SU-DHL-6 (cell line): Measurements from ENCODE around the gene TCF12.

Source experiments
- H2AFZ ChIP-seq: fragments of 200-600 bp; sonication (generic); 2 replicates; pipeline ENCODE4 v1.6.1; 2014; ENCODE audit warnings: low read depth, mild to moderate bottlenecking, moderate library complexity, mixed read lengths, antibody characterized with exemption, low read length; ENCODE audit not compliant: severe bottlenecking
- H3F3A ChIP-seq: fragments of 200-600 bp; shearing (Covaris generic); 2 replicates; pipeline ENCODE4 v1.6.0; 2016; ENCODE audit warnings: antibody characterized with exemption, mild to moderate bottlenecking; ENCODE audit not compliant: insufficient read depth
- H3K27ac ChIP-seq: fragments of 200-600 bp; sonication (generic); 2 replicates; pipeline ENCODE4 v1.5.1; 2016; ENCODE audit warnings: low read depth, mild to moderate bottlenecking, low read length, moderate library complexity, mixed read lengths
- H3K27me3 ChIP-seq: fragments of 200-600 bp; sonication (generic), shearing (Covaris generic); 2 replicates; pipeline ENCODE4 v1.6.0; 2014; ENCODE audit warnings: mild to moderate bottlenecking, low read length
- H3K36me3 ChIP-seq: fragments of 200-600 bp; sonication (generic); 2 replicates; pipeline ENCODE4 v1.6.1; 2014; ENCODE audit warnings: mild to moderate bottlenecking, low read length, mixed read lengths
- H3K4me2 ChIP-seq: fragments of 300-600, 200-600 bp; shearing (Covaris generic), sonication (generic); 2 replicates; pipeline ENCODE4 v1.6.0; 2014; ENCODE audit warnings: low read length, low read depth, mild to moderate bottlenecking; ENCODE audit not compliant: poor library complexity, severe bottlenecking
- H3K4me3 ChIP-seq: fragments of 200-600 bp; sonication (generic); 2 replicates; pipeline ENCODE4 v1.5.1; 2014; ENCODE audit warnings: antibody characterized with exemption, low read length, mild to moderate bottlenecking, mixed read lengths; ENCODE audit not compliant: insufficient read depth, poor library complexity, severe bottlenecking
- H3K79me2 ChIP-seq: fragments of 200-600 bp; sonication (generic); 2 replicates; pipeline ENCODE4 v1.6.1; 2014; ENCODE audit warnings: mild to moderate bottlenecking, low read length, moderate library complexity; ENCODE audit not compliant: insufficient read depth
- H3K9ac ChIP-seq: fragments of 200-600 bp; sonication (generic); 2 replicates; pipeline ENCODE4 v1.7.0; 2014; ENCODE audit warnings: mild to moderate bottlenecking, low read length
- H3K9me2 ChIP-seq: fragments of 200-600 bp; sonication (generic); replicated peaks from 2 replicates; pipeline ENCODE4 v1.6.1; 2014; ENCODE audit warnings: low read length; ENCODE audit not compliant: insufficient read depth
- H3K9me3 ChIP-seq: fragments of 200-600 bp; sonication (generic); 2 replicates; pipeline ENCODE4 v1.6.1; 2014; ENCODE audit warnings: low read length, mixed read lengths; ENCODE audit not compliant: insufficient read depth
- H4K20me1 ChIP-seq: fragments of 200-600 bp; sonication (generic); 2 replicates; pipeline ENCODE4 v1.6.1; 2014; ENCODE audit warnings: low read depth, mild to moderate bottlenecking, antibody characterized with exemption, low read length, moderate library complexity, mixed read lengths
- EZH2phosphoT487 ChIP-seq: fragments of 200-600 bp; sonication (generic), shearing (Covaris generic); conservative IDR thresholded peaks from 2 replicates; pipeline ENCODE4 v1.6.1; 2018; ENCODE audit warnings: mild to moderate bottlenecking, antibody characterized with exemption, low read length, moderate library complexity, mixed read lengths
- TF ChIP-seq, protein P1 (sequence below): fragments of 200-600 bp; sonication (generic); IDR thresholded peaks from one replicate; pipeline ENCODE4 v1.5.1; 2017; ENCODE audit warnings: antibody characterized with exemption, mild to moderate bottlenecking, low read length, moderate library complexity; ENCODE audit not compliant: insufficient read depth, poor library complexity, severe bottlenecking

TCF12 gene

GRCh38 chr15:56944485-56944884, 26.0 kb downstream of the TCF12 start:
- Histone ChIP-seq H3K36me3 (peaks cover 3% of the 10 kb centered on the region; the same call in 1 of the 2 replicates), H3K4me3 (no peak overlapping the region), H3F3A (no peaks in the 10 kb centered on the region), H3K9me2 (no peaks in the 10 kb centered on the region), H2AFZ (no peak overlapping the region), H3K9ac (no peak overlapping the region), H3K9me3 (no peaks in the 10 kb centered on the region), H3K79me2 (peaks cover 57% of the 10 kb centered on the region), H3K27me3 (no peaks in the 10 kb centered on the region), H3K27ac (no peak overlapping the region), H3K4me2 (no peak overlapping the region), H4K20me1 (no peaks in the 10 kb centered on the region; the same call in 1 of the 2 replicates)
- TF ChIP-seq, protein P1, sequence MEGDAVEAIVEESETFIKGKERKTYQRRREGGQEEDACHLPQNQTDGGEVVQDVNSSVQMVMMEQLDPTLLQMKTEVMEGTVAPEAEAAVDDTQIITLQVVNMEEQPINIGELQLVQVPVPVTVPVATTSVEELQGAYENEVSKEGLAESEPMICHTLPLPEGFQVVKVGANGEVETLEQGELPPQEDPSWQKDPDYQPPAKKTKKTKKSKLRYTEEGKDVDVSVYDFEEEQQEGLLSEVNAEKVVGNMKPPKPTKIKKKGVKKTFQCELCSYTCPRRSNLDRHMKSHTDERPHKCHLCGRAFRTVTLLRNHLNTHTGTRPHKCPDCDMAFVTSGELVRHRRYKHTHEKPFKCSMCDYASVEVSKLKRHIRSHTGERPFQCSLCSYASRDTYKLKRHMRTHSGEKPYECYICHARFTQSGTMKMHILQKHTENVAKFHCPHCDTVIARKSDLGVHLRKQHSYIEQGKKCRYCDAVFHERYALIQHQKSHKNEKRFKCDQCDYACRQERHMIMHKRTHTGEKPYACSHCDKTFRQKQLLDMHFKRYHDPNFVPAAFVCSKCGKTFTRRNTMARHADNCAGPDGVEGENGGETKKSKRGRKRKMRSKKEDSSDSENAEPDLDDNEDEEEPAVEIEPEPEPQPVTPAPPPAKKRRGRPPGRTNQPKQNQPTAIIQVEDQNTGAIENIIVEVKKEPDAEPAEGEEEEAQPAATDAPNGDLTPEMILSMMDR = no peak
- no peak for TF ChIP-seq EZH2phosphoT487

DNA sequence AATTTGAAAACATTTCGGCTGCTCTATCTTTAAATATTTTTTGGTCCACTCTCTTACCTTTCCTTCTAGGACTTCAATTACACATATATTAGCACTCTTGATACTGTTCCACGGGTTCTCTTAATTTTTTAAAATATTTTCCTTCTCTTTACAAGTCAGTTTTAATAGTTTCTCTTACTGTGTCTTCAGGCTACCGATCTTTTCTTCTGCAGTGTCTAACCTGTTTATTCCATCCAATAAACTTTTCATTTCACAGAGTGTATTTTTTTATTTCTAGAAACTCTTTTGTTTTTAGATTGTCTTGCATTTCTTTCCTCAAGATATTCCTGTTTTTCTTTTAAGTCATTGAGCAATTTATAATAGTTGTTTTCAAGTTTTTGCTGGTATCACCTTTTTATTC, 27.7 kb downstream of the TCF12 start:
- H3K36me3 ChIP-seq = peaks cover 3% of the 10 kb centered on the region; the same call in 1 of the 2 replicates
- H2AFZ ChIP-seq = no peak overlapping the region
- H3K9me3 ChIP-seq = no peaks in the 10 kb centered on the region
- H3K4me2 ChIP-seq = no peak overlapping the region
- H3K79me2 ChIP-seq = peaks cover 62% of the 10 kb centered on the region
- H3K27me3 ChIP-seq = no peaks in the 10 kb centered on the region
- TF ChIP-seq, protein P1 = no peak
- TF ChIP-seq EZH2phosphoT487 = no peak
- no peak overlapping the region for H3K9ac ChIP-seq
- H3K4me3 ChIP-seq = no peak overlapping the region
- no peaks in the 10 kb centered on the region; the same call in 1 of the 2 replicates for H4K20me1 ChIP-seq
- H3F3A ChIP-seq = no peaks in the 10 kb centered on the region
- no peak overlapping the region for H3K27ac ChIP-seq
- H3K9me2 ChIP-seq = no peaks in the 10 kb centered on the region

DNA sequence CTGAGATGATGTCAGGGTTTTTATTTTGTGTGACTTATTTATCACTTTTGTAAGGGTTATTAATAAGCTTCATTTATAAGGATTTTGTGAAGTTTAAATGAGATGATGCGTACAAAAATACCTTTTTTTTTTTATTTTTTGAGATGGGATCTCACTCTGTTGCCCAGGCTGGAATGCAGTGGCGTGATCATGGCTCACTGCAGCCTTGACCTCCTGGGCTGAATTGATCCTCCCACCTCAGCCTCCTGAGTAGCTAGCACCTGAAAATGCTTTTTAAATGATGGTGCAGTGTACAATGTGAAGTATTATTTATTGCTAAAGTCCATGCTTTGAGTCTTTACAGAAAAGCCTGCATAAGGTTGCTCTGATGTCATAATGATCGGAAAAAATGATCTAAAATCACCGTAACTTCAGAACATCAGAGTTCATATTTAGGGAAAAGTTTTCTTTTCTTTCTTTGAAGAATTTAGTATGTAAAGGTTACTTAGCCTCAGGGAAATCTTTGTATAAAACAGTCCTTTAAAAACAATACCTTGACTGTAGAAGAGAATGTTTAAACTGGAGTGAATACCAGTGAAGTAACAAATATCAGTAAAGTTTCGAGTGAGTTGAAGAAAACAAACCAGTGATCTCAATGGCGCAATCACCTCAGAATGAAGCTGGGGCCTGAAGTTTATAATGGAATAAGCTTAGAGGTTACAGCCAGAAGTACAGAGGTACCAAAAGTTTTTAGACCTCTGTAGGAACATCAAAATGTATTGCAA, 29.7 kb downstream of the TCF12 start:
- Histone ChIP-seq H3K9me3 (no peaks in the 10 kb centered on the region), H3K36me3 (peaks cover 3% of the 10 kb centered on the region; the same call in 1 of the 2 replicates), H3K9ac (no peak overlapping the region), H3K9me2 (no peaks in the 10 kb centered on the region), H4K20me1 (0 out of 2 replicates have a peak, but pooled peaks cover 4% of the 10 kb centered on the region), H3K27me3 (no peaks in the 10 kb centered on the region), H3K4me2 (no peak overlapping the region), H3K27ac (no peak overlapping the region), H3K79me2 (peaks cover 66% of the 10 kb centered on the region), H3F3A (no peaks in the 10 kb centered on the region), H2AFZ (no peak overlapping the region), H3K4me3 (no peak overlapping the region)
- TF ChIP-seq EZH2phosphoT487 = no peak
- TF ChIP-seq, protein P1 = no peak
